Measurements from ENCODE around the gene CCDC57.

CCDC57 gene

DNA sequence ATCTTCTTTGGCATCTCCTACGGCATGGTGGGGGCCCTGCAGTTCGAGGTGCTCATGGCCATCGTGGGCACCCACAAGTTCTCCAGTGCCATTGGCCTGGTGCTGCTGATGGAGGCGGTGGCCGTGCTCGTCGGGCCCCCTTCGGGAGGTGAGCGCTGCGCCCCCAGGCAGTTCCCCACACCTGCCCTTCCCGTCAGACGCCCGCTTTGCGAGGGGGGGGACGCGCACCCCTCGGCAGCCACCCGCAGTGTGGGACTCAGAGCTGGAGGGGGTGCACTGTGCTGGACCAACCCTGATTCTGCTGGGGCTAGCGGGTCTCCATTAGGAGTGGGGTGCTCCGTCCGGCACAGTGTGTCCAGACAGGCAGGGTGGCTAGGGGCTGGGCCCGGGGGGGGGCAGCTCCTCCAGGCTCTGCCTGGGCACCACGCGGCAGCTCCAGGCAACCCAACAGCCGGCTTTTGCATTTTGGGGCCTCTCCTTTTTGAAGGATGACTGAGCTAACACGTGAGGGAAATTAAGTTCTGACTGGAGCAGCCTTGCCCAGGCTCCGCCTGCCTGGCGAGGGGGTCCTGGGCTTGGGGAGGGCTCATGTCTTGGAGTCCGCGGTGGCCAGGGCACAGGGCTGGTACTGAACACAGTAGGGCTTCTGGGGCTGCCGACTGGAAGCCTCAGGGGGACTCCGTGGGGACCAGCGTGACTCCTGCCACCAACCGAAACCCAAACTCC lies 25.3 kb upstream of the CCDC57 start:
- intact Hi-C loops (cut with DNase I) = loop anchor here (5.0 kb wide), 1 partner anchor 84 kb away; no protein-coding TSS in a partner anchor
- peak in 1 of 42 donors; percentile 33 for DNase-seq

DNA sequence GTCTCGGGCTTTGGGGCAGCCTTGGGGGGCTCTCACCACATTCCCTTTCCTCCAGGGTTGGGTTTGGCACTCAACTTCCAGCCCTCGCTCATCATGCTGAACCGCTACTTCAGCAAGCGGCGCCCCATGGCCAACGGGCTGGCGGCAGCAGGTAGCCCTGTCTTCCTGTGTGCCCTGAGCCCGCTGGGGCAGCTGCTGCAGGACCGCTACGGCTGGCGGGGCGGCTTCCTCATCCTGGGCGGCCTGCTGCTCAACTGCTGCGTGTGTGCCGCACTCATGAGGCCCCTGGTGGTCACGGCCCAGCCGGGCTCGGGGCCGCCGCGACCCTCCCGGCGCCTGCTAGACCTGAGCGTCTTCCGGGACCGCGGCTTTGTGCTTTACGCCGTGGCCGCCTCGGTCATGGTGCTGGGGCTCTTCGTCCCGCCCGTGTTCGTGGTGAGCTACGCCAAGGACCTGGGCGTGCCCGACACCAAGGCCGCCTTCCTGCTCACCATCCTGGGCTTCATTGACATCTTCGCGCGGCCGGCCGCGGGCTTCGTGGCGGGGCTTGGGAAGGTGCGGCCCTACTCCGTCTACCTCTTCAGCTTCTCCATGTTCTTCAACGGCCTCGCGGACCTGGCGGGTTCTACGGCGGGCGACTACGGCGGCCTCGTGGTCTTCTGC lies 24.6 kb upstream of the CCDC57 start:
- intact Hi-C loops (cut with DNase I) = loop anchor here (5.0 kb wide), 1 partner anchor 85 kb away; no protein-coding TSS in a partner anchor
- peak in 2 of 42 donors; percentile 3 to 29 for DNase-seq

DNA sequence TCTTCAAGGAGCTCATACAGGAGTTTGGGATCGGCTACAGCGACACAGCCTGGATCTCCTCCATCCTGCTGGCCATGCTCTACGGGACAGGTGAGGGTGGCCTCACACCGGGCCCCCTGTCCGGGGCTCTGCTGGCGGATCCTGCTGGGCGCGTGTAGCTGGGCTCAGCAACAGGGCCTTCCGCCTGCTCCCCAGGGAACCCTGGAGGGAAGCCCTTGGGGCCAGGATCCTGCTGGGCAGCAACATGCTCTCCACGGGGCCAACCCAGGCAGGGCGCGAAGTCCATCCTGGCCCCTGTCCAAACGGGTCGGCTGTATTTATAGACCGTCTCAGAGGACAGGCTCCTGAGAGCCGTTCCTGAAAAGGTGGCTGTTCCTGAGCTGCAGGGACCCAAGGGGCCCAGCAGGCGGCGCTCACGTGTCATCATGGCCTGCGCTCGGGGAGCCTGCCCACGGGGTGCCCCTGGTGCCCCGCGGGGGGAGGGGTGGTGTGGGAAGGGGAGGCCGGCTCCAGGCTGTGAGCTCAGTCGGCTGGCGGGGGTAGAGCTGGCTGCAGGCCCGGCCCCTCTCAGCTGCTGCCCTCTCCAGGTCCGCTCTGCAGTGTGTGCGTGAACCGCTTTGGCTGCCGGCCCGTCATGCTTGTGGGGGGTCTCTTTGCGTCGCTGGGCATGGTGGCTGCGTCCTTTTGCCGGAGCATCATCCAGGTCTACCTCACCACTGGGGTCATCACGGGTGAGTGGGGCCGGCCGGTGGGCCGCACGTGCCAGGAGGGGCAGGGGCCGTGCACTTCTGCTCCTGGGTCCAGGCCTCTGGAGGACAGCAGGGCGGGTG lies 23.7 kb upstream of the CCDC57 start:
- intact Hi-C loops (cut with DNase I) = loop anchor here (5.0 kb wide), 1 partner anchor 86 kb away; no protein-coding TSS in a partner anchor
- peak; percentile 55 to 91 (median 80) for DNase-seq

DNA sequence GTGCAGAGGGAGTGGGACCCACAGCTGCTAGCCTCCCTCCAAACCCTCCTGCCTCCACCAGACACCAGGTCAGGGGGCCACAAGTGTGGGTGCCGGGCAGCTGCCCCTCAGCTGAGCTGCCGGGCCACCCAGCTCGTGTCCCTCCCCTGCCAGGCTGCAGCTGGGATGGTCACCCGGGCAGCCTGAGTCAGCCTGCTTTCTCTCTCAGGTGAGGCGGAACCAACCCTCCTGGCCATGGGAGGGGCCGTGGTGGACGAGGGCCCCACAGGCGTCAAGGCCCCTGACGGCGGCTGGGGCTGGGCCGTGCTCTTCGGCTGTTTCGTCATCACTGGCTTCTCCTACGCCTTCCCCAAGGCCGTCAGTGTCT lies 23.1 kb upstream of the CCDC57 start:
- DNase-seq = no peak
- intact Hi-C loops (cut with DNase I) = loop anchor here (5.0 kb wide), 1 partner anchor 87 kb away; no protein-coding TSS in a partner anchor

DNA sequence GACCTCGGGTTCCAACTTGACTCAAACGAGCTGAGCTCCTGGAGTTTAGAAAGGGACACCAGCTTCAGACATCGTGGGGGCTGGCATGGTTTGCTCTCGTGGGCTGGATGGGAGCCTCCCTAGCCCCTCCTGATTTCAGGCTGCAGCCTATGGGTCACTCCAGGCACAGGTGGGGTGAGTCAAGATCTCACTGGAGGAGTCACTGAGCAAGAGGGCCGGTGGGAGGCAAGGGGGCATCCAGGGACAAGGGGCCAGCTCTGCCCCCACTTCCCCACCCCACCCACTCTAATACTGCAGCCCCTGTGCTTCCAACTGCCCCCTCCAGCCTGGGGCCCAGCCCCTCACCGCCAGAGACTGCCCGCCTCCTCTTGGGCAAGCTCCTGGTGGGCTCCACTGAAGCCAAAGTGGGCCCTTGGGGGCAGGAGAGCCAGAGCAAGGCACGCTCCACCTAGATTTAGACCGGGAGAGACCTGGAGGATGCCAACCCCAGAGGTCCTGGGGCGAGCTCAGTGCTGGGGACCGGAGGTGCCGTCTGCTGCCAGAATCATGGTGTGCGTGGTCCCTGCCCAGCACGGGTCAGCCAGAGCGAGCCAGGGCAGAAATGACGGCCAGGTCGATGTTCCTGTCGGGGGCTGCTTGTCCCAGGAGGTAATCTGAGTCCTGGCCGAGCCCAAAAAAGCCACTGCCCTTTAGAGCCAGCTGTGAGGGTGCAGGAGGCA lies 22.6 kb upstream of the CCDC57 start:
- intact Hi-C loops (cut with DNase I) = loop anchor here (5.0 kb wide), 1 partner anchor 87 kb away; no protein-coding TSS in a partner anchor
- DNase-seq = peak in 1 of 42 donors; percentile 2

DNA sequence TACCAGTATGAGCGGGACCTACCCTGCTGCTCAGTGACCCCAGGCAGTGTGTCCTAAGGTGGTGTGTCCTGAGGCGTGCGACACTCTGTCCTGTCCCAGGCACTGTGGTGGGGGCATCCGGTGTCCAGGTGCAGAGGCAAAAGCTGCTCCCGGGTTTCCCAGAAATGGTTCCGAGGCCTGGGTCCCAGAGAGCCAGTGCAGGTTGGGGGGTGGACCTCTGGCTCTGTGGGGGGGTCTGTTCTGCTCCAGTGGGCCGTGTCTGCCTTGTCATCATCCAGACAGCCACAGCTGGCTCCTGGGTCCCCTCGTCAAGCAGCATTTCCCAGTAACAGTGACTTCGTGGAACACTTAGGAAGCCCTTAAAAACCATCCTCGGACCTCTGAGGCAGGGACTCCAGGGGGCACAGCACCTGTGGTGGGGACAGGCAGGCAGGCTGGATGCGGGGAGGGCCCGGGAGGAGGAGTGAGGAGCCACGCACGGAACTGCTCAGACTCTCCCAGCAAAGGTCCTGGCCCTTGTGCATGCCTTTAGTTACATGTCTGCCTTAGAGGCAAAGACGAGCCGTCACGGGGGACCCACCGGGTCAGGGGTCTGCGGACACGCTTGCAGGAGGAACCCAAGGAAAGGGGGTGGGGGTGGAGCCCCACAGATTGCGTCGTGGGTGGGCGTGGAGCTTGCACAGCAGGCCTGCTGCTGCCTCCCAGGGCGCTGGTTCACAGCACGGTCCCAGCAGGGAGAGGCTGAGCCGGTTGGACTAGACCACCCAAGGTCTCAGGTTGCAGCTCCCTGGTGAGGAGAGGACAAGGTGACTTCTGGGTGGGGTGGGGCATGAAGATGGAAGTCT lies 21.8 kb upstream of the CCDC57 start:
- peak in 1 of 42 donors; percentile 3 for DNase-seq
- intact Hi-C loops (cut with DNase I) = loop anchor here (5.0 kb wide), 1 partner anchor 88 kb away; no protein-coding TSS in a partner anchor

DNA sequence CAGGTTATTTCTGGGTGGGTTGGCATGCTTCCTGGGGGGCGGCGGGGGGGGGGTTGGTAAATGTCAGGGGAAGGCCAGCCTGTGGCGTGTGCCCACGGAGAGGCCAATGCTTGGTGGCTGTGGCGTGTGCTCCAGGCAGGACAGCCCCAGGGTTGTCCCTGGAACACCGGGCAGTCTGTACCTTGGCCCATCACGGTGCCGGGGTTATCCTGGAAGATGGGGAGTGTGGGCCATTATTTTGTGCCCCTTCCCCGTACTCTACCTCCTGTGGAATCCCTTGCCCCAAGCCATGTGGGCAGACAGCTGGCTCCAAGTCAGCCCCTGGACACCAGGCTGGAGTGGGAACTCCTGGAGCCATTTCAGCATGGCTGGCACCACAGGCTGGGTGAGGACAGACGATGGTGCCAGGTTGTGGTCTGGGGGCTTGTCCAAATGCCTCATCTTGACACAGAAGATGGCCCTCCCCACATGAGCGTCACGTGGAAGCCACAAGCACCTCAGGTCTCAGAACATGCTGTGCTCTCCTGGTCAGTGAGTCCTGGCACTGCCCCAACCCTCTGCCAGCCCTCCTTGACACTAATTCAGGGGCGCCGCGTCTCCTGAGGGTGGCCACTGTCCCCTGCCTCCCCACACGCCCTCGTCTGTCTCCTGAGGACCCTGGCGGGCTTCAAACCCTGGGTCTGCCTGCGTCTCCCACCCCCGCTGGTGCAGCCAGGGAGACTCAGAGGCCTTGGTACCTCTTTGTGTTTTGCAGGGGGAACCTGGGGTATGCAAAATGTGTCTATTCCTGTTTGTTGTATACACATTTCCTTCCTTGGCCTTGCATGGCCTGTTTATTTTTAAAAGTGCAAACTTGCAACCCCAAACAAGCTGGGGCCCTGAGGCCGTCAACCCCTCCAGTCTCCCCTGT lies 20.5 kb upstream of the CCDC57 start:
- intact Hi-C loops (cut with DNase I) = no loop called here
- DNase-seq = peak in 1 of 42 donors; percentile 7

DNA sequence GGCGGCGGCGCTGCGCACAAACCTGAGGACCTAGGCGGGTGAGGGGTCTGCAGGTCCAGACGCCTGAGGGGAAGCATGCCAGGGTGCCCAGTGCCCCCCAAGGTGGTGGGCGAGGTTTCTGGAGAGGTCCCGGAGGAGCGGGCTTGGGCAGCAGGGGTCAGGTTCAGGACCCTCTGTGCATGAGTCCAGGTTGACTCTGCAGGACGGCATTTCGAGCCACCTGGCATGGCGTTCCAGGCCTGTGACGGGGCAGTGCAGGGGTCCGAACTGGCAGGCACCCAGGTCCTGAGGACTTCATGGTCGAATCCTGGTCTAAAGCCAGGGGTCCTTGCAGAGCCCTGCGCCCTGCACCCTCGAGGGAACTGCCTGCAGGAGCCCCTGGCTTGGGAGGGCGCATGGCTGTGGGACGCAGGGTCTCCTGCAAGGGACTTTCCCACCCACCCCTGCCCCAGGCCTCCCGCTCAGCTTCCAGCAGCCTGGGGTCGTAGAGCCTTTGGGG lies 19.7 kb upstream of the CCDC57 start:
- intact Hi-C loops (cut with DNase I) = no loop called here
- peak in 1 of 42 donors; percentile 2 for DNase-seq

DNA sequence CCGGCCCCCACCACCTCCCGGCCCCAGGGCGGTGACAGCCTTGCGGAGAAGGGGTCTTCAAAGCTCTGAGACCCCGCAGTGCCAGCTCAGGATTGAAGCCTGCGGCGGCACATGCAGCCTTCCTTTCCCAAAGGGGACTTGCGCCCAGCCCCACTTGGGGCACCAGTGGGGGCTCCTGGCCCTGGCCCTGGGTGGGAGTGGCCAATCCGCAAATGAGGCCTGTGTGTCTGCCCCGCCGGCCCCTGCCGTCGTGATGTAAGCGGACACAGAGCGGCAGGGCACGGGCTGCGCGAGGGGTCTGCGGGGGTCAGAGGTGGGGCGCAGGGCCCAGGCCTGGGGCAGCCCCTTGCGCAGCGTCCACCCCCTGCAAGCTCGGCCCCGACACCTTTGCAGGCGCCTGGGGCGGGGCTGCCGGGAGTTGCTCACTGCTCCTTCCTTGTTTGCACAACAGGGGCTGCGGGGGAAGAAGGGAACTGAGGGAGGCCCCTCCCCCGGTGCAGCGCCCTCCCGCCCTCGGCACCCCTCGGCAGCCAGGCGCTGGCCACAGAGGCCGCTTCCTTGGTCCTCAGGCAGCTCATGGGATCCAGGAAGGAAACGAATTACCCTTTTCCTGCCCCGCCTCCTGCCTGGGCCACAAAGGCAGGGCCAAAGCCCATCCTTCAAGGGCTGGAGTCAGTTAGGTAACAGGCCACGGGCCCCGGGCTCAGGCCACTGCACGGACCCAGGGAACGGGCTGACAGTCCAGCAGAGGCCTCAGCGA lies 19.1 kb upstream of the CCDC57 start:
- intact Hi-C loops (cut with DNase I) = no loop called here
- peak in 28 of 42 donors; percentile 31 to 75 (median 59) for DNase-seq

DNA sequence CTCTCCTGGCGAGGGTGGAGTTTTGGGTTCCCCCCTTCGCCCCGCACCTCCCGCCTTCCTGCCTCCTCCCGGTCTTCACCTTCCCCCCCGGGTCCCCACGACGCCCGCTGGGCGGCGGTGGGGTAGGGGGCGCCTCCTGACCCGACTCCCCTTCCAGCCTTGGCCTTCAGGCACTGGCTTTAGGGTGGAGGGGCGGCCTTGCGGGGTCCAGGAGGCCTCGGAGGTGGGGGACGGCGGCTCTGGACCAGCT lies 18.6 kb upstream of the CCDC57 start:
- intact Hi-C loops (cut with DNase I) = no loop called here
- DNase-seq = no peak

DNA sequence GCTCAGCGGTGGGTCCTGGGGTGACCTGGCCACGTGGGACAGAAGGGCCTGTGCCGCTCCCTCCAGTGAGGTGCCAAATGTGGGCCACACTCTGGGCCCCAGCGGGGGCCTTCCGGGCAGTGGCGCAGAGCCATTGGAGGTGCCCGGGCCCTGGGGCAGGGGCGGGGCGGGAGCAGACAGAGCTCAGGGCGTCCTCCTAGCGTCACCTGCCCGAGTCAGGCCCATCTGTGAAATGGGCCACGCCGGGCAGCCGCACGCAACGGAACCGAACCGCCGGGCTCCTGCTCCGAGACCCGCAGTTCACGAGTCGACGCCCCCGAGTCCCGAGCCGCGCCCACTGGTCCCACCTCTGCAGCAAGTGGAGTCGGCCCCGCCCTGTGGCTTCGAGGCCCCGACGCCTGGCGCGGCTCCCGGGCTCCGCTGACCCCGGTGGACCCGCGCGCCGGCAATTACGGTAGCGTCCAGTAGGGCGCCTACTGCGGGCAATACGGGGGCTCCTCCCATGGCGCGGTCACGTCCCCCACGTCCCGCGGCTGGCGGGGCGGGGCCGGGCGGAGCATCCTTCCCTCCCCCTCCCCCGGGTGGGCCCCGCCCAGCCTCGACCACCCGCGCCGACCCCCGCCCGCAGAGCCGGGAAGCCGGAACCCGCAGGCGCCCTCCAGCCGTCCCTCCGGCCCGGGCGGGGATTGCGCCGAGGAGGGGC lies 18.1 kb upstream of the CCDC57 start:
- intact Hi-C loops (cut with DNase I) = no loop called here
- DNase-seq = peak in 41 of 42 donors; percentile 29 to 83 (median 71)

DNA sequence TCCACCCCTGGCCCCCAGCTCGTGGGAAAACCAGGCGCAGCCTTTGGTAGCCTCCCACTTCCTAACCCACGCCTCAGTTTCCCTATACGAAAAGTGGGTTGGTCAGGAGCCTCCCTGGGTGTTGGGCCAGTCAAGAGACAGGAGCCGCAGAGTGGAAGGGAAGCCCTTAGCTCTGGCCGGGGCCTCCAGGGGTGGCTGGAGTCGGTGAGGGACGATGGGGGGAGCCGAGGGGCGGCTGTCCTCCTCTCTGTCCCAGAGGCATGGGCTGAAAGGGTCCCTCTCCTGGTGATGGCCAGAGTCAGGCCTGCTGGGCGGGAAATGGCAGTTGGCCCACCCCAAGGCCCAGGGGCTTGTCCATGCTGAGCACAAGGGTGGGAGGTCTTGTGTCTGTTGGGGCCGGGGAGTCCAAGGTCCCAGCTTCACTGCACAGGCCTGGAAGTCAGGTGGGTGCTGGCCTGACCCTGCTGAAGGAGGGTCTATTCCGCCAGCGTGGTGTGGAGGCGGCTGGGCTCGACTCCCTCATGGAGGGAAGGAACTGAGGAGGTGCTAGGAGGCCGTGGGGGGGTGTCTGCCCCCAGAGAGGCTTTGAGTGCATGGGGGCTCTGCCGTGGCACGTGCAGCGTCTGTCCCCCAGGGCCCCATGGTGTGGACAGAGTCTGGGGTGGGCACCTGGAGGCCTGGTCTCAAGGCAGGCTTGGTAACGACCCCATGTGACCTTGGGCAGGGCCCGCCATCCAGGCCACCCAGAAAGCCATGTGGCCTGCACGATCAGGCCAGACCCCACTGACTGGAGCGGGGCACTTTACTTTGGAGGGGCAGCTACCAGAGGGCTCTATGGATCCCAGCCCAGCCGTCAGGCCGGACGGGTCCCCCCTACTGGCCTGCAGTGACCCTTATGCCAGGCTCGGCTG lies 17.3 kb upstream of the CCDC57 start:
- intact Hi-C loops (cut with DNase I) = no loop called here
- DNase-seq = peak in 1 of 42 donors; percentile 2

DNA sequence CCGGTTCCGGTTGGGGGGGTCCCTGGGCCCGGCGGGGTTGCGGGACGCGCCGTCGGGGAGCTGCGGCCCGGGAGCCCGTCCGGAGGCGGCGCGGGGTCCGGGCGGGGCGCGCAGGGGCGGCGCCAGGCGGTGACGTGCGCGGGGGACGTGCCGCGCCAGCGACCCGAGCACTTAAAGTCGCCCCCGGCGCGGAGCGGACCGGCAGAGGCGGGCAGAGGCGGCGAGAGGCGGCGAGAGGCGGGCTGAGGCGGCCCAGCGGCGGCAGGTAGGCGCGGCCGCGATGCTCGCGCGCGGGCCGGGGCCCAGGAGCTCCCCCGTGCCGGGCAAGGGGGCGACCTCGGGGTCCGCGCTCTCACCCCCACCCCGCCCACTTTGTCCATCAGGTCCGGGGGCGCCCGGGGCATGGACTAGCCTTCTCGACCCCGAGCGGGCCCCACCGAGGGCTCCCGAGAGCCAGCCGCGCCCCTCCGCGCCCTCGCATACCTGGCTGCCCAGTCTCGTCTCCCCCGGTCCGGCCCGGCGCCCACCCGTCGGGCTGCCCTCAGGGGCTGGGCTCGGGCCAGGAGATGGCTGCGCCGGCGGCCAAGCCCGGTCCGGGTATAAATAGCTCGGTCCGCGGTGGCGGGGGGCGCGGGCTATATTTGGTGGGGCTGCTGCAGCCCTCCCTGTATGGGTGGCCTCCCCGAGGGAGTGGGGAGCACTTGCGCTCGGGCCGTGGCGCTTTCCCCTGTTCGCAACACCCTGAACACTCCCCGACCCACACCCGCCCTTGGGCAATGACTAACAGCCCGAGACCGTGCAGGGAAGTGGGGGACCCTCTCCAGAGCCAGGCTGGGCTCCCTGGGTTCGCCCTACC lies 16.4 kb upstream of the CCDC57 start, which contains the start of gene SLC16A3:
Gene SLC16A3 (plus strand): TSS at position 201 of the 856 bp plus-strand sequence. CDS start 6,967 bp downstream, outside the sequence.
- DNase-seq = peak in 6 of 42 donors; percentile 43 to 61 (median 57)
- intact Hi-C loops (cut with DNase I) = no loop called here

All from head of caudate nucleus (tissue), 42 donors.